GM23338 (cell line): ENCODE measurements around the gene NEO1. TPM values are rescaled to one million over a fixed set of nuclear protein-coding genes. Genes with fewer than 3 reads are reported as not detected.
A peak's percentile ranks its signal among the peaks of the same experiment; 100 is the strongest.

ENCODE experiments used
- ATAC-seq: fragments of 200-7000 bp; cut with Tn5 transposase; 3 replicates; pipeline ENCODE4 v1.9.1; 2020
- DNase-seq: peaks from one replicate; pipeline ENCODE4 v3.0.0-alpha.2; 2015; ENCODE audit warnings: low spot score
- H2AFZ ChIP-seq: fragments of 200-600 bp; sonication (generic); 2 replicates; pipeline ENCODE4 v1.8.0; 2016; ENCODE audit warnings: antibody characterized with exemption, mild to moderate bottlenecking, moderate library complexity
- H3F3A ChIP-seq: fragments of 200-600 bp; sonication (generic); replicated peaks from 2 replicates; pipeline ENCODE4 v1.8.0; 2017; ENCODE audit warnings: antibody characterized with exemption, mixed run types, low read depth
- H3K27ac ChIP-seq: fragments of 200-600 bp; sonication (generic); 2 replicates; pipeline ENCODE4 v1.6.1; 2016; ENCODE audit warnings: low read depth
- H3K27me3 ChIP-seq: fragments of 200-600 bp; sonication (generic); 2 replicates; pipeline ENCODE4 v1.8.0; 2016; ENCODE audit warnings: mild to moderate bottlenecking, mixed run types, moderate library complexity; ENCODE audit not compliant: insufficient read depth
- H3K36me3 ChIP-seq: fragments of 200-600 bp; sonication (generic); 2 replicates; pipeline ENCODE4 v1.8.0; 2016; ENCODE audit warnings: mild to moderate bottlenecking; ENCODE audit not compliant: insufficient read depth
- H3K4me1 ChIP-seq: fragments of 200-600 bp; sonication (generic); 2 replicates; pipeline ENCODE4 v1.8.0; 2016; ENCODE audit warnings: mild to moderate bottlenecking, moderate library complexity; ENCODE audit not compliant: insufficient read depth
- H3K4me2 ChIP-seq: fragments of 200-600 bp; sonication (generic); 2 replicates; pipeline ENCODE4 v1.7.1; 2017; ENCODE audit warnings: mixed run types
- H3K4me3 ChIP-seq: fragments of 200-600 bp; sonication (generic); 2 replicates; pipeline ENCODE4 v1.6.1; 2016; ENCODE audit warnings: mixed run types
- H3K79me2 ChIP-seq: fragments of 200-600 bp; sonication (generic); replicated peaks from 2 replicates; pipeline ENCODE4 v1.8.0; 2017; ENCODE audit warnings: mild to moderate bottlenecking; ENCODE audit not compliant: insufficient read depth
- H3K9me2 ChIP-seq: fragments of 200-600 bp; sonication (generic); 2 replicates; pipeline ENCODE4 v1.8.0; 2017; ENCODE audit not compliant: insufficient read depth
- H4K20me1 ChIP-seq: fragments of 200-600 bp; sonication (generic); replicated peaks from 2 replicates; pipeline ENCODE4 v1.8.0; 2017; ENCODE audit warnings: mild to moderate bottlenecking; ENCODE audit not compliant: insufficient read depth
- H3K27ac Mint-ChIP-seq: 2 replicates; pipeline ENCODE4 v1.8.0; 2020; ENCODE audit warnings: inconsistent platforms, mild to moderate bottlenecking, moderate library complexity, mixed read lengths
- H3K27me3 Mint-ChIP-seq: 3 replicates; pipeline ENCODE4 v1.8.0; 2022; ENCODE audit warnings: low read depth, mild to moderate bottlenecking, moderate library complexity, mixed read lengths, inconsistent platforms; ENCODE audit not compliant: insufficient read depth, poor library complexity
- H3K36me3 Mint-ChIP-seq: 3 replicates; pipeline ENCODE4 v1.8.0; 2021; ENCODE audit warnings: low read depth, mild to moderate bottlenecking, inconsistent platforms, moderate library complexity, mixed read lengths
- H3K4me1 Mint-ChIP-seq: 3 replicates; pipeline ENCODE4 v1.8.0; 2020; ENCODE audit warnings: mild to moderate bottlenecking, inconsistent platforms, mixed read lengths
- H3K4me3 Mint-ChIP-seq: 3 replicates; pipeline ENCODE4 v1.8.0; 2021; ENCODE audit warnings: moderate library complexity, mild to moderate bottlenecking, inconsistent platforms, mixed read lengths
- H3K9me3 Mint-ChIP-seq: 3 replicates; pipeline ENCODE4 v1.8.0; 2020; ENCODE audit warnings: moderate library complexity, mild to moderate bottlenecking, inconsistent platforms, mixed read lengths
- CREB1 ChIP-seq: fragments of 250-450 bp; sonication (Bioruptor Pico); IDR thresholded peaks from 2 replicates; pipeline ENCODE4 v1.5.0; 2020; ENCODE audit warnings: low read depth, mild to moderate bottlenecking, moderate library complexity
- EZH2 ChIP-seq: fragments of 200-600 bp; sonication (generic); IDR thresholded peaks from one replicate; pipeline ENCODE4 v1.8.0; 2017; ENCODE audit warnings: antibody characterized with exemption, mild to moderate bottlenecking, low read depth; ENCODE audit not compliant: unreplicated experiment
- EZH2phosphoT487 ChIP-seq: fragments of 200-600 bp; sonication (generic); IDR thresholded peaks from one replicate; pipeline ENCODE4 v1.8.1; 2018; ENCODE audit warnings: antibody characterized with exemption; ENCODE audit not compliant: unreplicated experiment
- JUNB ChIP-seq: IDR thresholded peaks from one replicate; pipeline ENCODE4 v1.6.1; 2016; ENCODE audit warnings: antibody characterized with exemption; ENCODE audit not compliant: unreplicated experiment
- NANOG ChIP-seq: IDR thresholded peaks from 2 replicates; pipeline ENCODE4 v1.6.1; 2016; ENCODE audit warnings: antibody characterized with exemption, borderline replicate concordance
- REST ChIP-seq: IDR thresholded peaks from one replicate; pipeline ENCODE4 v1.6.1; 2018; ENCODE audit warnings: antibody characterized with exemption; ENCODE audit not compliant: unreplicated experiment
- ZNF331 ChIP-seq: fragments of 250-450 bp; sonication (Bioruptor Pico); IDR thresholded peaks from 2 replicates; pipeline ENCODE4 v1.5.0; 2020; ENCODE audit warnings: low read depth, mild to moderate bottlenecking, moderate library complexity
- ZNF462 ChIP-seq: fragments of 250-450 bp; sonication (Bioruptor Pico); IDR thresholded peaks from 2 replicates; pipeline ENCODE4 v1.5.0; 2020; ENCODE audit warnings: mild to moderate bottlenecking, moderate library complexity
- polyA plus RNA-seq: library from polyadenylated mRNA; unstranded; fragments of >200 nt; fragmentation: Nextera tagmentation; extraction: Ambion mirVana; gene quantifications from 2 replicates; pipeline ENCODE4 v1.2.1, GENCODE V29; 2016
- total RNA-seq: library from RNA; depleted of rRNA; stranded (reverse); fragments of >200 nt; shearing (Covaris generic); gene quantifications from 2 replicates; pipeline ENCODE4 v1.2.3, GENCODE V29; 2014
- TF ChIP-seq, protein P1 (sequence below), 2 experiments: fragments of 200-600 bp in 1 of 2; sonication (generic) in 1 of 2; conservative IDR thresholded peaks; 2 replicates each; pipeline versions ENCODE4 v1.5.1 to v1.6.1; 2016 to 2017; ENCODE audit warnings: antibody characterized with exemption in 2 of 2, low read depth in 2 of 2, mild to moderate bottlenecking in 2 of 2, moderate library complexity in 1 of 2

NEO1 gene
- total and polyA plus RNA-seq, 2 experiments from 2014 or later = 8.4 to 45.8 TPM

DNA sequence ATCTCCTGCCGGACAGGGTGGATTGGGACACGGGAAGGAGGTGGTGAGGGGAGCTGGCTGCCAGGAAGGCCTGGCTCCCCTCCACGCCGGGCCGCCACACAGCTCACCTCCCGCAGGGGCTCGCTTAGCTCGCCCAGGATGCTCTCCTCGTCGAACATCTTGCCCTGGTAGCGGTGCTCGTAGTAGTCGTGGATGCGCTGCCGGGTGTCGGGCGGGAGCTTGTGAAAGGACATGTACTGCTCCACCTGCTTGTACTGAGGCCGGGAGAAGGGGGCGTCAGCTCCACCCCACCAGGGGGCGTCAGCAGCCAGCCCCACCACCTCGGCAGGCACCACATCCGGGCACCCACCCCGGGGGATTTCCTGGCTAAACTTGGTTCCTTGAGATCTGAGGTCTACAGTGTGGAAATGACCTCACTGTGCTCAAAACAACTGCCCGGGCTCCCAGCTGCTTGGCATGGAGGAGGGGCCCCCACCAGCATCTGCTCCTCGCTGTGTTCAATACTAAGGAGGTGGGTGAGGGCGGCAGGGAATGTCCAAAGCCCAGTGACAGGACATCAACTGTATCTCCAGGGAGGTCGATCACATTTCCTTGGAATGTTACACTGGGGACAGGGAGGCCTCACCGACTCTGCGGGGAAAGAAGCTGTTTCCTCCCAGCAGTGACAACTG, 273.1 kb downstream of the NEO1 start:
- peak; percentile 62 for ATAC-seq
- no peaks in the 10 kb centered on the region for H3K4me1 ChIP-seq
- Mint-ChIP-seq H3K9me3 (no peaks in the 10 kb centered on the region; the same call in 2 of the 3 replicates), H3K36me3 (peaks cover 34% of the 10 kb centered on the region), H3K27me3 (peaks cover 11% of the 10 kb centered on the region), H3K4me3 (no peak overlapping the region), H3K4me1 (peaks cover 10% of the 10 kb centered on the region), H3K27ac (no peak overlapping the region)
- DNase-seq = peak; percentile 46
- H3K27me3 ChIP-seq = no peaks in the 10 kb centered on the region
- H3K4me3 ChIP-seq = no peak overlapping the region
- H3F3A ChIP-seq = no peaks in the 10 kb centered on the region
- H3K36me3 ChIP-seq = no peaks in the 10 kb centered on the region
- no peak overlapping the region for H3K4me2 ChIP-seq
- no peaks in the 10 kb centered on the region for H3K79me2 ChIP-seq
- no peak overlapping the region for H2AFZ ChIP-seq
- H3K27ac ChIP-seq = no peak overlapping the region
- no peaks in the 10 kb centered on the region for H4K20me1 ChIP-seq
- no peak for TF ChIP-seq REST
- no peak for TF ChIP-seq EZH2phosphoT487
- TF ChIP-seq, protein P1, sequence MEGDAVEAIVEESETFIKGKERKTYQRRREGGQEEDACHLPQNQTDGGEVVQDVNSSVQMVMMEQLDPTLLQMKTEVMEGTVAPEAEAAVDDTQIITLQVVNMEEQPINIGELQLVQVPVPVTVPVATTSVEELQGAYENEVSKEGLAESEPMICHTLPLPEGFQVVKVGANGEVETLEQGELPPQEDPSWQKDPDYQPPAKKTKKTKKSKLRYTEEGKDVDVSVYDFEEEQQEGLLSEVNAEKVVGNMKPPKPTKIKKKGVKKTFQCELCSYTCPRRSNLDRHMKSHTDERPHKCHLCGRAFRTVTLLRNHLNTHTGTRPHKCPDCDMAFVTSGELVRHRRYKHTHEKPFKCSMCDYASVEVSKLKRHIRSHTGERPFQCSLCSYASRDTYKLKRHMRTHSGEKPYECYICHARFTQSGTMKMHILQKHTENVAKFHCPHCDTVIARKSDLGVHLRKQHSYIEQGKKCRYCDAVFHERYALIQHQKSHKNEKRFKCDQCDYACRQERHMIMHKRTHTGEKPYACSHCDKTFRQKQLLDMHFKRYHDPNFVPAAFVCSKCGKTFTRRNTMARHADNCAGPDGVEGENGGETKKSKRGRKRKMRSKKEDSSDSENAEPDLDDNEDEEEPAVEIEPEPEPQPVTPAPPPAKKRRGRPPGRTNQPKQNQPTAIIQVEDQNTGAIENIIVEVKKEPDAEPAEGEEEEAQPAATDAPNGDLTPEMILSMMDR (conservative IDR thresholded peaks at IDR 0.05; ENCODE audit: low read depth in 2 of 2) = peak; percentile 43 to 70
- no peak for TF ChIP-seq ZNF331 (CRISPR knock-in tag)
- TF ChIP-seq CREB1 (CRISPR knock-in tag) = no peak
- TF ChIP-seq EZH2 = no peak
- H3K9me2 ChIP-seq = no peaks in the 10 kb centered on the region

GRCh38 chr15:73326157-73326556, 273.9 kb downstream of the NEO1 start:
- Histone ChIP-seq H3K36me3 (no peaks in the 10 kb centered on the region), H3K27ac (no peak overlapping the region), H3F3A (no peaks in the 10 kb centered on the region), H3K4me1 (peaks cover 2% of the 10 kb centered on the region), H3K27me3 (no peaks in the 10 kb centered on the region), H3K4me3 (no peak overlapping the region), H3K79me2 (no peaks in the 10 kb centered on the region), H4K20me1 (no peaks in the 10 kb centered on the region), H3K4me2 (no peak overlapping the region), H2AFZ (no peak overlapping the region), H3K9me2 (no peaks in the 10 kb centered on the region)
- H3K9me3 Mint-ChIP-seq = no peaks in the 10 kb centered on the region; the same call in 2 of the 3 replicates
- H3K27me3 Mint-ChIP-seq = peaks cover 11% of the 10 kb centered on the region
- no peak overlapping the region for H3K27ac Mint-ChIP-seq
- H3K4me1 Mint-ChIP-seq = peaks cover 11% of the 10 kb centered on the region
- H3K4me3 Mint-ChIP-seq = no peak overlapping the region
- DNase-seq (no peak), ATAC-seq (no peak)
- peaks cover 34% of the 10 kb centered on the region for H3K36me3 Mint-ChIP-seq
- no peak for TF ChIP-seq JUNB
- TF ChIP-seq ZNF462 (CRISPR knock-in tag) = no peak
- TF ChIP-seq NANOG = no peak
- TF ChIP-seq ZNF331 (CRISPR knock-in tag) = no peak
